ENCODE measurements around the gene SPAAR.

- TF ChIP-seq CTCF (conservative IDR thresholded peaks at IDR 0.05; ENCODE audit: low read length) (no peak), EZH2phosphoT487 (IDR thresholded peaks at IDR 0.05; ENCODE audit: borderline replicate concordance) (no peak)
Observed at GRCh38 chr9:35861161-35861897, 48.0 kb upstream of the SPAAR start.

All from Loucy (cell line).